ENCODE measurements around the gene SLC8A1.

- TF ChIP-seq CTCF (IDR thresholded peaks at IDR 0.05; ENCODE audit: insufficient read depth, low read depth, low read length), result no peak
- no peak for TF ChIP-seq EZH2 (IDR thresholded peaks at IDR 0.05; ENCODE audit: insufficient read depth, low read length)
Measured at GRCh38 chr2:40386177-40386576, 65.7 kb downstream of the SLC8A1 start.

Measured in astrocyte (in vitro differentiated cells and primary cell).